Activated CD4-positive, CD25-positive, alpha-beta regulatory T cell treated with anti-CD3 and anti-CD28 coated beads, Interleukin-2, amount 50 U/mL, for 16 hours (primary cell): Measurements from ENCODE around the gene LHX5.
"Not testable (repeated sequence)": the region's sequence is repeated elsewhere in the genome, so short reads cannot be mapped to it uniquely, and the experiment has no call there.

ENCODE experiments used
- DNase-seq: peaks from one replicate; pipeline ENCODE4 v3.0.0-alpha.2; 2020; ENCODE audit warnings: low read depth, low spot score

LHX5 gene

DNA sequence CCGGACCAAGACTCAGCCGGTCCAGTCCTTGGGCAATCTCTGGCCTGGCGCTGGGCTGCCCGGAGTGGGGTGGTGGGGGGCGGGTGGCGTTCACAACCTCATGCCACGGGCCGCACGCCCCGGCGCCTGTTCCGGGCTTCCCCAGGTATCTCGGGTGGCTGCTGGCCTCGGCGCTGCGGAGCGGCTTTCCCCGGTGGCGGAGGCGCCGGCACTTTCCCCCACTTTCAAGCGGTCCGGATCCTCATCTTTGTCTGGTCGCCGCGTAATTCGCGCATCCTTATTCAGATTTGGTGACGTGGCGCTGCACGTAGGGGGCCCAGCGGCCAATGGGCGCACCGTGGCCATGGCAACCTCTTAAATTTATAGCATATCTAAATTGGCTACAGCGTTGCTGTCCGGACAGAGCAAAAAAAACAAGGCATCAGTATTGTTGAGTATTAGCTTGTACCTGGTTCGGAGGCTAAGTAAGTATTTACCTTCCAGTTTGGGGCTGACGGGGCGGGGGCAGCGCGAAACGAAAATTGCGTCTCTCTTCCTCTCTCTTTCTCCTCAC, at the start of gene LHX5:
Gene LHX5 (minus strand): TSS at position 253 of the 553 bp plus-strand sequence. CDS start 373 bp downstream, outside the sequence.
- no peak for DNase-seq

DNA sequence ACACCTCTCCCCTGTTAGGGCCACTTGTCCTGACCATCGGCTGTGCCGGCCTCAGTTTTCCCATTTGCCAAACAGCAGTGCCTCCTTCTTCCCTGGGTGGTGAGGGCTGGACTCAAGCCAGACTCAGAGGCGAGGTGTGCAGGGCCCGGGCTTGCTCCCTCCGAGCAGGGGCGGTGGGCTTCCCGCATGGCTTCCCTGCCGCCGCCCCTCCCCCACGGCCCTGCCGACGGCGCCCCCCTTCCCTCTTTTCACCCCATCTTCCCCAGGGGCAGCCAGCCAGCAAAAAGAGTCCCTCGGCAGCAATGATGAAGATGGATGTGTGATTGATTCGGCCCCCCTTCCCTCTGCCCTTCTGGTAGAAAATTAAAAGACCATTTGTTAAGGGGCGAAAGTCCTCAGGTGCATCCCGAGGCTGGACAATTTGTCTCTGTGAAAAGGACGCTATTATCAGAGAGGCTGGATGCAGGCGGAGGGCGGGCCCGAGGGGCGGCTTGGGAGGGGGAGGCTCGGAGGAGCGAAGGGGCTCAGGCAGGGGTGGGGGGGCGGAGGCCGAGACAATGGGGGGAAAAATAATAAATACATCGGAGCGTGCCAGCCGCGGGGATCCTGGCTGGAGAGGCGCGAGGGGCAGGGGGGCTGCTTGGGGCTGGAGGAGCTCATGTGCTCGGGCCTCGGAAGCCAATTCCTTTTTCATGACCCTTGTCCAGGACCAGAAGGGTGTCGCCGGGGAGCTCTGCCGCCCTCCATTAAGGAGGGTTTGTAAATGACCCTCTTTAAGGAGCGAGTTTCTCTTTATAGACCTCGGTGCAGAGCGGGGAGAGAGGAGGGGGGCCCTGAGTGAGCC, 48.0 kb upstream of the LHX5 start:
- DNase-seq, result no peak

DNA sequence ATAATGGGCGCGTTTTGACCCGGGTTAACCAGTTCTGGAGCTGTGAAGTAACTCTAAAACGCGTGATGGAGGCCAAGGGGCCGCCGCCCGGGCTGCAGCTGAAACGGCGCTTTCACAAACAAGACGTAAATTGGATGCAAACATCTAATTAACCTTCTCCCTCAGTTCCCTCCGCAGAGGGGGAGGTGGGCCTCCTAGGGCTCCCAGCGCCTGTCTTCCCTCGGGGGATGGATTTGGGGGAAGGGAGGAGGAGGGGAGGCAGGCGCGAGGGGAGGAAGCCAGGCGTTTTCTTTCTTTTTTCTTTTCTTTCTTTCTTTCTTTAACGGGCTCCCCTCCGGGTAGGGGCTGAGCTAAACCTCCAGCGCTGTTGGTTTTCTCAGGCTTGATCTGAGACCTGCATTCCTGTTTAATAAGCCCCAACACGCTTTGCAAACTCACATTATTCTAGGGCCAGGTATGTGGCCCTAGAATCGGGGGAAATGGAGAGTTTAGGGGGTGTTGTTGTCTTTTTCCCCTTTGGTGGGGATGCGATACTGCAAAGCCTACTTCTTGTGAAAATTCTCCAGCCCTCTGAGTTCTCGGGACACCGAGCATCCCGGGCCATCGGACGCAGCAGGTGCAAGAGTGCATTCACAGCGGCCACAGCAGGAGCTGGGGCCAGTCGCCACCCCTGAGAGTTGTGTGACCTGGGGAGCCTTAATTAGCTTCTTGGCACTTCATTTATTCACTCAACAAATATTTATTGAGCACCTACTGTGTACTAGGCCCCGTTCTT, 43.6 kb upstream of the LHX5 start:
- DNase-seq, result no peak

DNA sequence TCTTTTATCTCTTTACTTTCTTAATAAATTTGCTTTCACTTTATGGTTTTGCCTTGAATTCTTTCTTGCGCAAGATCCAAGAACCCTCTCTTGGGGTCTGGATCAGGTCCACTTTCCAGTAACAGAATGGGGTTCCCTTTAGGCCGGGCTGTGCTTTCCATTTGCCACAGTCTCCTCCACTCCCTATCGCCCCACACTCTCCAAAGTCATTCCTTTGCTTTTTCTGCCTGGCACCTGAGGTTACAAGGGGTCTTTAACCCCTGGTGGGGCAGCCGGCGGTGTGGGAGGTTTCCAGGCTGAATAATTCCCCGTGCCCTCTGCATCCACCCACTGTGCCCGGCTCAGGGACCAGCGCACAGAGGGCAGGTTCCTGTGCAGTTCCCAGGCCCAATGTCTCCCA, 42.9 kb upstream of the LHX5 start:
- DNase-seq, result no peak

DNA sequence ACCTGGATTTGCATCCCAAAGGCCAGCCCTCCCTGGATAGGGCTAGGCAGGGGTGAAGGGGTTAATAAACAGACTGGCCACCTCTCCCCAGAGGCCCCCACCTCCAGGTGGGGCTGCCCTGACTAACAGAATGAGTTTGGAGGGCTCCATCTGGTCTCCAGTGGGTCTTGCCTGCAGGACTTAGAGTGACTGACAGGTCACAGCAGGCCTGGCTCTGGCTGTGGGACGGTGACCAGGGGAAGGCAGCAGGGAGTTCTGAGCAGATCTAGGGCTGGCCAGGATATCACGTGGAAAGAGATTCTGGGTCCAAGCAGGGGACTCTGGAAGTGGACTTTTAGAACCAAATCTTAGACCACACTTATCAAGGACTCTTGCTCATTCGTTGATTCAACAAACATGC, 40.9 kb upstream of the LHX5 start:
- DNase-seq, result no peak

DNA sequence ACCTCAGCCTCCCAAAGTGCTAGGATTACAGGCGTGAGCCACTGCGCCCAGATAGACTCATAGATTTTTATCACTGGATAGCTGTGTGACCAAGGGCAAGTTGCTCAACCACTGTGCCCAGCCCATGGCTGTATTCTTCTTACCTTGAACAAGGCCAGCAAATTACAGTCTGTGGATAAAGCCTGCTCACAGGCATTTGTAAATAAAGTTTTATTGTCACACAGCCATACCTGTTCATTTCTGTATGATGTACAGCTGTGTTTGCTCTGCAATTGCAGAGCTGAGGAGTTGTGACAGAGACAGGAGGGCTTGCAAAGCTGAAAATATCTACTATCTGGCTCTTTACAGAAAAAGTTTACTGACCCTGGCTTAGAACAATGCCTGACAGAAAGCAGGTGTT, 35.2 kb upstream of the LHX5 start:
- DNase-seq, result no peak

DNA sequence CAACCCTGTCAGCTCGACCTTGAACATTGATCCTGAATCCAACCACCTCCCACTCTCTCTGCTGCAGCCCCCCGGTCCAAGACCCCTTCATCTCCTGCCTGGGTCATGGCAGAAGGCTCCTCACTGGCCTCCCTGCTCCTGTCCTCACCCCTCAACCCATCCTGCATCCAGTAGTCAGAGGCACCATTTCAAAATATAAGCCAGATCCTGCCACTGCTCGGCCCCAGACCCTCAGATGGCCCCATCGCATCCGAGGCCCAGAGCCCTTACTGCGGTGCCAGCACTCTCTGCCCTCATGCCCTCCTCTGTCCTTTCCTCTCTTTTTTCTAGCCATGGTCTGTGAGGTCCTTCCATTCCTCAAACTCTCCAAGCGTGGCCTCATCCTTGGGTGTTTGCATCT, 34.3 kb upstream of the LHX5 start:
- no peak for DNase-seq

DNA sequence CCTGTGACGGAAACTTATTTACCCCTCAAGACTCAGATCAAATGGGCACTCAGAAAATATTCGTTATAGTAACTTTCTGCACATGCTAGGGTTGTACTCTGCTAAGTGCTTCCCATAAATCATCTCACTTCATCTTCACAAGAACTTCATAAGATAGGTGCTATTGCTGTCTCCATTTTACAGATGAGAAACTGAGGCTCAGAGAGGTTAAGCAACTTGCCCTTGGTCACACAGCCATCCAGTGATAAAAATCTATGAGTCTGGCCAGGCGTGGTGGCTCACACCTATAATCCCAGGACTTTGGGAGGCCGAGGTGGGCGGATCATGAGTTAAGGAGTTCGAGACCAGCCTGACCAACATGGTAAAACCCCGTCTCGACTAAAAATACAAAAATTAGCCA, 33.2 kb upstream of the LHX5 start:
- no peak for DNase-seq

DNA sequence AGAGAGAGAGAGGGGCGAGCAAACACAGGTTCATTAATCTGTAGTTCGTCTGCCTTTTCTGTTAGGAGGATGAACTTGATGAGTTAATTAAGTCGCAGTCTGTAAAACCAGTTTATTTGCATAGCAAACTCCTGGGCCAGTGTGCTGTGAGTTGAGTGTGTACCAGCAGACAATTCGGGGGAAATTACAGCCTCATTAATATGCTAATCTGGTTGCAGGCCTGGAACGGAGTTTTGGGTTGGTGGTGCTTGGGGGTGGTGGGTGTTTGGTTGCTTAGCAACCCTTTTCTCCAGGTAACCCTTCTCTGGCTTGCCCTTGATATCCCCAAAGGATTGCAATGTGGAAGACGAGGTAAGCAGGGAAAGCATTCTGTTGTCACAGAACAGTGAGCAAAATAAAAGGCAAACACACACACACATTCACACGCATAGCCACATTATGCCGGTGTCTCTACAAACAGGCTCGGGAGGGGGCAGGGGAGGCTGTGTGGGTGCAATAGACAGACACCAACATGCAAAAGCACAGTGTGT, 29.2 kb upstream of the LHX5 start:
- DNase-seq, result no peak

DNA sequence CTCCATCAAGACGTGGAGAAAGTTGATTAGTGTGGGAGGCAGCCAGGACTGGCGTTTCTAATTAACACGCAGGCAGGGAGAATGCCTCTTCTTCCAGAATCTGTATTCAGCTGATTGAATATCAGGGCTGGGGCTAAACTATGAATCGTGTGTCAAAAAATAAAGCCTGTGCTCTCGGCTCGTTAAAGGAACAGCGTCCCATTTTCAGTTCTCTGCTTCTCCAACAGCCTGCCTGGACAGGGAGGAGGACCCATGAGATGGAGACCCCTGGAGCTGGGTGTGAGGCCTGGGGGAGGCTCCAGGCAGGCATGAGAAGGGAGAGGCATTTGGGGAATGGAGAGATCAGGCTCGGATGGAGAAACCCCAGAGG, 28.6 kb upstream of the LHX5 start:
- no peak for DNase-seq

DNA sequence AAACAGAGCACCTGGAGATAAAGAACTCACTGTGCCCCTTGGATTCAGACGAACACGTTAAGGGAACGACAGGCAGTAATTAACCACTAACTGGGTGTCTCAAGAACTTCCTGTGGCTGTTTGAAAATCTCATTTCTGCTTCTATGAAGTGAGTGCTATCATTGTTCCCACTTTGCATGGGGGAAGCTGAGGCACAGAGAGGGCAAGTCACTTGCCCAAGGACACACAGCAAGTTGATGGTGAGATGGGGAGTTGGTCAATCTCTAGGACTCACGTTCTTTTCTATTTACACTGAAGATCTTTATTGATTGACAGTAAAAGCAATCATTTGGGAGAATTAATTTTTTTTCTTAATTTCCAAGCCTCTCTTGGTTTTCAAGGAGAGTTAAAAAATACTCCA, 26.8 kb upstream of the LHX5 start:
- DNase-seq, result no peak

DNA sequence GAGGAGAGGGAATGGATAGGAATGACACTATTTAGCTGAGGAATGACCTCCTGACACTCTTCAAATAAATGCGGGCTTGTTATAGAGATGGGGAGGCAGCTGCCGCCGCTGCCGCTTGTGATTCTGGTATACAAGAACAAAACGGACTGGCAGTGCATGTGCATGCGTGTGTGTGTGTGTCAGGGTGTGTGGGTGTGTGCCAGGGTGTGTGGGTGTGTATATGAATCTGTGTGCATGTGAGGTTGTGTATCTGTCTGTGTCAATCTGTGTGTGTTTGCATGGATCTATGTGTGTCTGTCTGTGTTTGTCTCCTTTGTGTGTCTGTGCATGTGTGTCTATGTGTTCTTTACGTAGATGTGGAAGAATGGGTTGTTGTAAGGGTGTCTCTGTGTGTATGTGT, 26.0 kb upstream of the LHX5 start:
- no peak for DNase-seq

DNA sequence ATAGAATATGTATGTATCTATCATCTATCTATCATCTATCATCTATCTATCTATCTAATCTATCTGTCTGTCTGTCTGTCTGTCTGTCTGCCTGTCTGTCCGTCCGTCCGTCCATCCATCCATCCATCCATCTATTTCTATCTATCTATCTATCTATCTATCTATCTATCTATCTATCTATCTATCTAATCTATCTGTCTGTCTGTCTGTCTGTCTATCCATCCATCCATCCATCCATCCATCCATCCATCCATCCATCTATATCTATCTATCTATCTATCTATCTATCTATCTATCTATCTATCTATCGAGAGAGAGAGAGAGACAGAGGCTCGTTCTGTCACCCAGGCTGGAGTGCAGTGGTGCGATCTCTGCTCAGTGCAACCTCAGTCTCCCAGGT, 24.3 kb upstream of the LHX5 start:
- DNase-seq, result not testable (repeated sequence)

DNA sequence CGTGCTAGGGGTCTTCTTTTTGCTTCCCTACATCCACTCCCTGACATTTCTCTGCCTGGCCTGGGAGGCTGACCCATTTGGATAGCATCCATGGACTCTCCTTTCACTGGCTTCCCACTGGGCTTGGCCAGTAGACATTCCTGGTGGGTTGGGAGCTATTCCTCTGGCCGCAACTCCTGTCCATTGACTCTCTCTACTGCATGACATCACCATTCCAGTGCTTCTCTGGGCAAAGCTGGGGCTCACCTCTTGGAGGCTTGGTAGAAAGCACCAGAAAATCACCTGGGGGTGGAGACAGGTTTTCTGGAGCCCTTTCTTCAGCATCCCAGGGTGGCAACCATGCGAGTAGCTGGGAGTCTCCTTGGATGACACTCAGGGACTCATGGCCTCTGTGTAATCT, 16.7 kb upstream of the LHX5 start:
- no peak for DNase-seq

DNA sequence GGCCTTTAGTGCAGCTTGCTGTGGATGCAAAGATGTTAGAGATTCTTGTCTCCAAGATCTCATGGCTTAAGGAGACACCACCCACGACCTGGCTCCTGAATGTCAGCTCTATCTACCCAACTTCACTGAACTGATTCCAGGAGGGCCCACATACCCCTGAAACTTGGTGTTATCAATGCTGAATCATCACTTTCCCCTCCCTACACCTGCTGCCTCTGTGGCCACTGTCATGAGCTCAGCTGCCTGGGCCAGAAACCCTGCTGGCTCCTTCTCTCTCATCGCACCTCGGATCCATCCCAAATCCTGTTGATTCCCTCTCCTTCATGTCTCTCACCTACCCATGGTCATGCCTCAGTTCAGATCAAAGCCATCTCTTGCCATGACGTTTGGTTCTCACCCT, 15.1 kb upstream of the LHX5 start:
- DNase-seq, result no peak

DNA sequence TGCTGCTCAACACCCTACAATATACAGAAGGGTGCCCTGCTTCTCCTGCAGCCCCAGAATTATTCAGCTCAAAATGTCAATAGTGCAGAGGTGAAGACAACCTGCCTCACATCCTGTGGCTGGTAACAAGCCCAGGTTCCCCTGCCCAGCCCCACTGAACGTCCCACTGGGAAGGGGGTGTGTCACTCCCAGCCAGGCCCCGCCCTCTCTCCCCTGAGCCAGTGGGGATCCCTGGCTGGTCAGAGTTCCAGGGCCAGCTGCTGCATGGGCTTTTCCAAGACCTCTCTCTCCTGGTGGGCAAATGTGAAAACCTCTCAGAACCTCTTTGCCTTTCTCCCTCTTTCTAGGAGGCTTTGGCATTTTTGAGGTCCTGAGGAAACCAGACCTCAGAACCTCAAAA, 13.7 kb upstream of the LHX5 start:
- DNase-seq, result no peak

DNA sequence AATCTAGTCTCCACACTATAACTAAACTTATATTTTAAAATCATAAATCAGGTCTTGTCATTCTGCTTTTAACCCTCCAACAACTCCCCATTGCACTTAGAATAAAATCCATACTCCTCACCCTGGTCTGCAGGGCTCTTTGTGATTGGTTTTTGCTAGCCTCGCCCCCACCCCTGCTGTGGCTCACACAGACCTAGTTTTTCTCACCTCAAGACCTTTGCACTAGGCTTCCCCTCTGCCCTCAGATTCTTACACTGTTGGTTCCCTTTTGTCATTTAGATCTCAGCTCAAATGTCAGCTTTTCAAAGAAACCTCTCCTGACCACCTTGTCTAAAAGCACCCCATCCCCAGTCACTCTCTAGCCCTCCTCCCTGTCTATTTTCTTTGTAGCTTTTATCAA, 10.7 kb upstream of the LHX5 start:
- no peak for DNase-seq

DNA sequence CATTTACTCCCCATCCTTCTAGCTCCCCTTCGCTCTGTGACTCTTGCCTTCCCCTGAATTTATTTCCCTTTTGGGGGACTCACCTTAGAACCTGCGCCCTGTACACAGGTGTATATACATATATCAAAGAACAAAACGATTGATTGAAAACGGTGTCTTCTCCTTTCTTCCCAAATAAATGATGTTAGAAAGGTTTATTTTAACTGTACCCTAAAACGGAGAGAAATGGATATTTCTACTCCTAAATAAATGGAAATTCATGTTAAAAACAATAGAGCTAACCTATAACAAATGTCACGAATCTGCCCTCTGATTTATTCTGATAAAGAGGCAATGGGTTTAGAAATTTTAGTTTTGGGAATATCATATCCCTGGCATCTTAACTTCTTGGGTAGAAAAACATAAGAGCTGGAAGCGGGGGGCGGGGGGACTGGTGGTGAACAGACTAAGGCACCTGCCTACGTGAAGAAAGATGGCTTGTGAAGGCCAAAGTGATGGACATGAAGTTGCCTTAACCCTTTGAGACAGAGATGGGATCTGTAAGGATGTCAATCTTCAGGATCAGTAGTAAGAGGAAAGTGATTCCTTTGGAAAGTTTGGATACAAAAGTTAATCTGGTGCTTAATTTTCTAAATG, 8.8 kb upstream of the LHX5 start:
- DNase-seq, result no peak

DNA sequence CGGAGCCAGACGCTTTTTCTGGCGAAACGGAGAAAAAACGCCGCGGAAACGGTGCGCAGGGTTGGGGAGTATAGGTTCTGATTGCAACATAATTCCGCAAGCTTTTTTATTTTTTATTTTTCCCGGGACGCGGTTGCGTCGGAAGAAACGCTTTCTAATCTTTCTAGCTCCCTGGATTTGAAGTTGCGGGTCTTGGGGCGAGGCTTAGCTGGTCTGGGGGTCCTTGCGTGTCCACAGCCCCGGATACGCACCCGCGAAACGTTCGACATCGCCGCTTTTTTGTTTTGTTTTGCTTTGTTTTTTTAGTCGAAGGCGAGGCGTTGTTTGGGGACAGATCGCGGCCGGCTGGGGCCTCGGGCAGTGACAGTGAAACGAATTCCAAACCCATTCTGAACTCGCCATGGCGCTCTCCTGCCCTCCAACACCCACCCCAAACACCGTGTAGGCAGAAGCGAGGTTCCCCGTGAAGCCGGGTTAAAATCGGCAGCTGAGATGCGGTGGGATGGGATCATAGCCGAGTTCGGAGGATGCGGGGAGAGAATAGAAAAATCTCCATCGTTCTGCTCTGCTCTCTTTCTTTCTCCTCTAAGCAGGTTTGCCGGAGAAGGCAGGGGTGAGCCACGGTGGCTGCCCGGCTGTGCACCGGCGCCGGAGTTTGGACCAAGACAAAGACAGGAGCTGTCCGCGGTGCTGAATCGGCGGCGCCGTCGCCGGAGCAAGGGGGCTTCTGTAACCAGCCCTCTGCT, 8.1 kb upstream of the LHX5 start:
- DNase-seq, result no peak

DNA sequence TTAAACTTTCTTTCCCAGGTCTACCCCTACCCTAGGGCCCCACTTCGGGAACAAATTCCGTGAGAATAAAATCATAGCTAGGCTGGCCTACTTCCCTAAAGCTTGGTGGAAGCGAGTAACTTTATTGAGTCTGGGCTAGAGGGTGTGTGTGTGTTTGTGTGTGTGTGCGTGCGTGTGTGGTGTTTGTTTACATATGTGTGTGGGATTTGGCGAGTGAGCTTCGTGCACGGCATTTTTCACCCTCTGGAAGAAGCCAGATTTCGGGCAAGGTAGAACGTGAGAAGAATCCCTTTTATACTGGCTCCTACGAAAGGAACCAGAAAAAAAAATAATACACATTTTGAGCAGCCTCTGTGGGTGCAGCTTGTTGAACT, 7.5 kb upstream of the LHX5 start:
- DNase-seq, result no peak

DNA sequence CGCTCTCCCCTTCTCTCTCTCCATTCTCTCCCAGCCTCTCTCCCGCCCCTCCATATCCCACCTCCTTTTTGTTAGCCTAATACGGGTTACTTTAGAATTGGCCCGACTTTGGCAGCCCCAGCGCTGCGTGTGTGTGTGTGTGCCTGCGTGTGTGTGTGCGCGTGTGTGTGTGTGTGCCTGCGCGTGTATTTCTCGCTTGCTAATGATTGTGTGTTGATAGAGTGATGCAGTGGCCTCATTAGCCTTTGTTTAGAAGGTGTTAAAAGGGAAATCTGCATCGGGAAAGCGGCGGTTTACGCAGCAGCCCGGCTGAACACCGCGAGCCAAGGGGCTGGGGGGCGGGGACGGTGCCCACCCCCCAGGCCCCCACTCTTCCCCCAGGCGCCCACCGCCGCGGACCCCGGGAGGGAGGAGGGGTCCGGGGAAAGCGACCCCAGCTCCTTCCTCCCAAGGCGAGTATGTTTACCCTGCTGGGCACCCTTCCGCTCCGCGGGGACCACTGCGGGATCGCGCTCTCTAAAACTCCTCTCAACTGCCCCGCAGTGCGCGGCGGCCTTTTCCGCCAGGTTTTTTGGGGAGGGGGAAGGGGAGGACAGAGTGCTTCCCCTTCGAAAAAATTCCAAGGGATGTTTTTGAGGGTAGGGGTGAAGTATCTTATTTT, 6.8 kb upstream of the LHX5 start:
- DNase-seq, result no peak
